Kidney epithelial cell (primary cell): ENCODE measurements around the gene PBX1. TPM values are rescaled to one million over a fixed set of nuclear protein-coding genes. Genes with fewer than 3 reads are reported as not detected.

Experiments
- DNase-seq: peaks from one replicate; pipeline ENCODE4 v3.0.0-alpha.2; 2010; ENCODE audit warnings: low read depth
- H3K27me3 ChIP-seq: 2 replicates; pipeline ENCODE4 v1.6.0; 2011; ENCODE audit warnings: low read length; ENCODE audit not compliant: control insufficient read depth, insufficient read depth
- H3K36me3 ChIP-seq: 2 replicates; pipeline ENCODE4 v1.5.1; 2011; ENCODE audit warnings: low read length; ENCODE audit not compliant: control insufficient read depth, insufficient read depth
- H3K4me3 ChIP-seq: 2 replicates; pipeline ENCODE4 v1.5.1; 2011; ENCODE audit warnings: low read depth, mild to moderate bottlenecking, control low read depth, low read length
- CTCF ChIP-seq: IDR thresholded peaks from 2 replicates; pipeline ENCODE4 v1.5.1; 2011; ENCODE audit warnings: mild to moderate bottlenecking, moderate library complexity, low read length, control low read depth, inconsistent platforms; ENCODE audit not compliant: insufficient read depth, poor library complexity, severe bottlenecking
- total RNA-seq: library from RNA; depleted of rRNA; stranded (reverse); fragments of >200 nt; gene quantifications from 2 replicates; pipeline ENCODE4 v1.2.3, GENCODE V29; 2015

The PBX1 gene
- total RNA-seq, 1 donor from 2014 or later: 5.7 TPM

- Histone ChIP-seq H3K27me3 (no peaks in the 10 kb centered on the region), H3K36me3 (no peaks in the 10 kb centered on the region), H3K4me3 (no peak overlapping the region)
- DNase-seq: no peak
- peak; percentile 34 for TF ChIP-seq CTCF
Measured at GRCh38 chr1:164625004-164625617, 66.1 kb downstream of the PBX1 start.

- TF ChIP-seq CTCF: no peak
- H3K27me3 ChIP-seq: no peaks in the 10 kb centered on the region
Measured at GRCh38 chr1:164628772-164629171, 69.8 kb downstream of the PBX1 start.

GRCh38 chr1:164629971-164630370 is 71.0 kb downstream of the PBX1 start:
- TF ChIP-seq CTCF: no peak
- H3K4me3 ChIP-seq: no peak overlapping the region
- DNase-seq: no peak
- no peaks in the 10 kb centered on the region for H3K27me3 ChIP-seq
- no peaks in the 10 kb centered on the region for H3K36me3 ChIP-seq

More at GRCh38 chr1:164628772-164629171, 69.8 kb downstream of the PBX1 start:
- H3K4me3 ChIP-seq: no peak overlapping the region
- no peak for DNase-seq
- H3K36me3 ChIP-seq: no peaks in the 10 kb centered on the region

GRCh38 chr1:164630626-164631396 is 71.8 kb downstream of the PBX1 start:
- Histone ChIP-seq H3K36me3 (no peaks in the 10 kb centered on the region), H3K4me3 (no peak overlapping the region), H3K27me3 (no peaks in the 10 kb centered on the region)
- no peak for DNase-seq
- TF ChIP-seq CTCF: no peak

- no peak for TF ChIP-seq CTCF
- DNase-seq: no peak
- Histone ChIP-seq H3K36me3 (no peaks in the 10 kb centered on the region), H3K4me3 (no peak overlapping the region), H3K27me3 (no peaks in the 10 kb centered on the region)
Measured at GRCh38 chr1:164631751-164632150, 72.8 kb downstream of the PBX1 start.
